GM12878 (cell line): ENCODE results near the gene PPM1A. TPM values are rescaled to one million over a fixed set of nuclear protein-coding genes. Genes with fewer than 3 reads are reported as not detected.

Experiments used
- CREB1 ChIP-seq: IDR thresholded peaks from 2 replicates; pipeline ENCODE4 v1.6.1; 2012; ENCODE audit warnings: low read depth, mild to moderate bottlenecking, inconsistent platforms
- MEF2A ChIP-seq: IDR thresholded peaks from 2 replicates; pipeline ENCODE4 v1.6.1; 2011; ENCODE audit warnings: low read depth, mild to moderate bottlenecking, low read length, moderate library complexity; ENCODE audit not compliant: insufficient read depth
- MXI1 ChIP-seq: fragments of 150-350 bp; IDR thresholded peaks from 2 replicates; pipeline ENCODE4 v1.6.1; 2011; ENCODE audit warnings: low read depth, mild to moderate bottlenecking, inconsistent platforms, low read length, improper control_type of control experiment
- SMARCA5 ChIP-seq: fragments of 450-650 bp; IDR thresholded peaks from 2 replicates; pipeline ENCODE4 v1.6.1; 2017; ENCODE audit warnings: mild to moderate bottlenecking
- ZNF207 ChIP-seq: fragments of 450-650 bp; IDR thresholded peaks from 2 replicates; pipeline ENCODE4 v1.6.1; 2014; ENCODE audit warnings: antibody characterized with exemption, mild to moderate bottlenecking, borderline replicate concordance
- ZNF384 ChIP-seq: IDR thresholded peaks from 2 replicates; pipeline ENCODE4 v1.6.1; 2012; ENCODE audit warnings: low read depth, mild to moderate bottlenecking, low read length, improper control_type of control experiment, borderline replicate concordance
- polyA plus RNA-seq, 11 experiments: library from polyadenylated mRNA; depleted of rRNA in 4 of 11; unstranded in 6 of 11; stranded (reverse) in 5 of 11; fragments of >200 nt; fragmentation: Nextera tagmentation in 4 of 11; fragmentation: Illumina TruSeq in 1 of 11; extraction: Ambion mirVana in 4 of 11; extraction: Trizol in 1 of 11; gene quantifications; 1 replicate in 1 of 11; 2 replicates in 10 of 11; pipeline versions ENCODE4 v1.2.1 to v1.2.3, GENCODE V29; 2011 to 2016; ENCODE audit warnings: inconsistent platforms in 2 of 11, missing spikeins in 2 of 11, low read depth in 1 of 11
- total RNA-seq, 4 experiments: library from RNA; depleted of rRNA in 3 of 4; stranded (reverse); fragments of >200 nt in 3 of 4; fragmentation: Illumina TruSeq in 1 of 4; extraction: Trizol in 1 of 4; gene quantifications; 2 replicates each; pipeline versions ENCODE4 v1.2.1 to v1.2.3, GENCODE V29; 2013 to 2021
- TF ChIP-seq, protein P1 (sequence below): fragments of 450-650 bp; IDR thresholded peaks from 2 replicates; pipeline ENCODE4 v1.6.1; 2017; ENCODE audit warnings: mild to moderate bottlenecking, moderate library complexity

Gene PPM1A
- total and polyA plus RNA-seq, 10 of the 15 experiments (the other 5 are each of a cell fraction or from before 2014, with no cell fraction given) = 16.8 to 124 (median 47.0) TPM

DNA sequence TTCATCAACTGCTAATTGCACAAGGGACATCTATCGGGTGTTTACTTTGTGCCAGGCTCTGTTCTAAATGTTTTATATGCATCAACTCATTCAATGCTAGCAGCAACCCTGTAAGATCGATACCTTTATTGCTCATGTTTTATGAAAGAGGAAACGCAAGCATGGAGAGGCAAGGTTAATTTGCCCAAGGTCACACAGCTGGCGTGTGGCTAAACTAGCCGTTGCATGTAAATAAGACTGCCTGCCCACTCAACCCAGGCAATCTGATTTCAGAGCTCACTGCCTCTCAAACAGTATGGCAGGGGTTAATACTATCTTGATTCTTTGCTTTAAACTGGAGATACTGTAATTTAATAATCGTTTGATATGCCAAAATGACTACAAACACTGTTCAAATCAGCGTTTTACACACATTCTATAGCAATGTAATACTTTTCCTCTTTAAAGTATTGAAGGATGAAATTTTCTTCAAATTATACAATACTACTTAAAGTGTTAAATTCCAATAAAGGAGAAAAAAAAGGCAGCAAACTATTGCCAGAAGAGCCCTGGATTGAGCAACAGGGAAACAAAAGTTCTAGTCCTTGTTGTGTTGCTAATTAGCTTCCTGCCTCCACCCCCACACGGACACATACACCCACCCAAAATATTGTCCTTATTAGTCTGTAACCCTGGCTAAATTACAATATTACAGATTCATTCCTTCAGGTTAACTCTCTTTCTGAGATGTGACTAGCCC is 44.7 kb upstream of the PPM1A start (continued):
- TF ChIP-seq, protein P1, sequence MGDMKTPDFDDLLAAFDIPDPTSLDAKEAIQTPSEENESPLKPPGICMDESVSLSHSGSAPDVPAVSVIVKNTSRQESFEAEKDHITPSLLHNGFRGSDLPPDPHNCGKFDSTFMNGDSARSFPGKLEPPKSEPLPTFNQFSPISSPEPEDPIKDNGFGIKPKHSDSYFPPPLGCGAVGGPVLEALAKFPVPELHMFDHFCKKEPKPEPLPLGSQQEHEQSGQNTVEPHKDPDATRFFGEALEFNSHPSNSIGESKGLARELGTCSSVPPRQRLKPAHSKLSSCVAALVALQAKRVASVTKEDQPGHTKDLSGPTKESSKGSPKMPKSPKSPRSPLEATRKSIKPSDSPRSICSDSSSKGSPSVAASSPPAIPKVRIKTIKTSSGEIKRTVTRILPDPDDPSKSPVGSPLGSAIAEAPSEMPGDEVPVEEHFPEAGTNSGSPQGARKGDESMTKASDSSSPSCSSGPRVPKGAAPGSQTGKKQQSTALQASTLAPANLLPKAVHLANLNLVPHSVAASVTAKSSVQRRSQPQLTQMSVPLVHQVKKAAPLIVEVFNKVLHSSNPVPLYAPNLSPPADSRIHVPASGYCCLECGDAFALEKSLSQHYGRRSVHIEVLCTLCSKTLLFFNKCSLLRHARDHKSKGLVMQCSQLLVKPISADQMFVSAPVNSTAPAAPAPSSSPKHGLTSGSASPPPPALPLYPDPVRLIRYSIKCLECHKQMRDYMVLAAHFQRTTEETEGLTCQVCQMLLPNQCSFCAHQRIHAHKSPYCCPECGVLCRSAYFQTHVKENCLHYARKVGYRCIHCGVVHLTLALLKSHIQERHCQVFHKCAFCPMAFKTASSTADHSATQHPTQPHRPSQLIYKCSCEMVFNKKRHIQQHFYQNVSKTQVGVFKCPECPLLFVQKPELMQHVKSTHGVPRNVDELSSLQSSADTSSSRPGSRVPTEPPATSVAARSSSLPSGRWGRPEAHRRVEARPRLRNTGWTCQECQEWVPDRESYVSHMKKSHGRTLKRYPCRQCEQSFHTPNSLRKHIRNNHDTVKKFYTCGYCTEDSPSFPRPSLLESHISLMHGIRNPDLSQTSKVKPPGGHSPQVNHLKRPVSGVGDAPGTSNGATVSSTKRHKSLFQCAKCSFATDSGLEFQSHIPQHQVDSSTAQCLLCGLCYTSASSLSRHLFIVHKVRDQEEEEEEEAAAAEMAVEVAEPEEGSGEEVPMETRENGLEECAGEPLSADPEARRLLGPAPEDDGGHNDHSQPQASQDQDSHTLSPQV = no peak
- TF ChIP-seq ZNF384 = no peak
- TF ChIP-seq CREB1 = no peak
- TF ChIP-seq MEF2A = peak; percentile 73; the same call in 1 of the 2 replicates
- TF ChIP-seq ZNF207 = no peak
- 0 out of 2 replicates have a peak, but pooled peaks have one; percentile 52 for TF ChIP-seq SMARCA5
- peak; percentile 42; the same call in 1 of the 2 replicates for TF ChIP-seq MXI1
- TF ChIP-seq, all 136 proteins: peak for 48
